ENCODE data around the gene COX6B1.
A peak's percentile ranks its signal among the peaks of the same experiment; 100 is the strongest.
"Not testable (repeated sequence)": the region's sequence is repeated elsewhere in the genome, so short reads cannot be mapped to it uniquely, and the experiment has no call there.

COX6B1 gene

DNA sequence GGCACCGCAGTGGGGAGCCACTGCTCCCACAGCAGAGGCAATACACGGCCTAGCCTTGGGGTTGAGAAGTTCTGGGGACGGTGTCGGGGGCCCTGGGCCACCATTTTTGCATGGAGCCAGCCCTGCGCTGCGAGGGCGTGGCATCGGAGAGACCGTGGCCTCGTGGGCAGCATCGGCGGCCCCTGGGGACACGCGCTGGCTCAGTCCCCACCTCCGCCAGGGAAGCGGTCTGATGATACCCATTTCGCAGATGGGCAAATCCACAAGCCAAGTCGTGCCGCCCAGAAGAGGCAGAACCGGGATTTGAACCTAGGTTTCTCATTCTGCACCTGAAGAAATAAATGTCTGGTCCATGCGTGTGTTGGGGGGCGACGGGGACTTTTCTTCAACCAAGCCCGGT is 17.0 kb downstream of the COX6B1 start:
- DNase-seq (ENCODE audit: low read depth in 2 of 2, low spot score in 1 of 2) = no peak

DNA sequence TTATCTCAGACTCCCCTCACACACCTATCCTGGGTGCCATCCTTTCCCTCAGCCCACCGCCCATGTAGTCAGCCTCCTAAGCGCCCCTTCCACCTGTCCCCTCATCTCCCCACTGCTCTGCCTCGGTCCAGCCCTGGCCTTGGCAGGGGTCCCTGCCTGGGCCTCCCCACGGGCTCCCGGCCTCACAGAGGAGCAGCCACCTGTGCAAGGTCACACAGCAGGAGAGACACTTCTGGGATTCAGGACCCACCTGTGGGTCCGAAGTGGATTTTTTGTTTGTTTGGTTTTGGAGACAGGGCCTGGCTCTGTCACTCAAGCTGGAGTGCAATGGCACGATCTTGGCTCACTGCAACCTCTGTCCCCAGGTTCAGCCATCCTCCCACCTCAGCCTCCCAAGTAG is 17.5 kb downstream of the COX6B1 start:
- DNase-seq (ENCODE audit: low read depth in 2 of 2, low spot score in 1 of 2) = no peak

DNA sequence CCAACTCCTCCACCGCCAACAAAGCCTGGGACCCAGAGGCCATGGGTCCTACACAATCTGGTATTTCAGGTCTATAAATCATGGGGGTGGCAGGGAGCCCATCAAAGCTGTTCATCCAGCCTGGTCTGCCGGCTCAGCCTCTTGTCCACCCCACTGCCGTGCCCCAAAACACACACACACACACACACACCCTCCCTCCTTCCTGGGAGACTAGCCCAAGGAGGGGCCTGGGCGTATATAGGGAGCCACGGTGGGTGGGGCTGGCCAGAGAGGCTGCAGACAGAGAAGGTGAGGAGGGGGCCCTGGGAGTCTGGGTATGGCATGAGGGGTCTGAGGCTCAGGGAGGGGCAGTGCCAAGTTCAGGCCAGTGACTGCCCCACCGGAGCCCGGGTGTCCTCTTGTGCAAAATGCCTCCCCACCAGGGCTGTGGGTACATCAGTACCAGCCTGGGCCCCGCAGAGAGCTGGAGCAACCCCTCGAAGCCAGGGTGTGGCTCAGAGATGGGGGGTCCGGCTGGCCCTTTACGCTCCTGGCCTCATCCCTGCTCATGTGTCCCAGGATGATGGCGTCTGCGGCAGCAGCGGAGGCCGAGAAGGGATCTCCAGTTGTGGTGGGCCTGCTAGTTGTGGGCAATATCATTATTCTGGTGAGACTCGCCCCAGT is 18.3 kb downstream of the COX6B1 start, which contains the start of gene UPK1A:
Gene UPK1A, plus strand, starts transcription at position 267 of the 663 bp plus-strand sequence. Its CDS starts 296 bp downstream, at position 563.
- no peak for DNase-seq (ENCODE audit: low read depth in 2 of 2, low spot score in 1 of 2)

DNA sequence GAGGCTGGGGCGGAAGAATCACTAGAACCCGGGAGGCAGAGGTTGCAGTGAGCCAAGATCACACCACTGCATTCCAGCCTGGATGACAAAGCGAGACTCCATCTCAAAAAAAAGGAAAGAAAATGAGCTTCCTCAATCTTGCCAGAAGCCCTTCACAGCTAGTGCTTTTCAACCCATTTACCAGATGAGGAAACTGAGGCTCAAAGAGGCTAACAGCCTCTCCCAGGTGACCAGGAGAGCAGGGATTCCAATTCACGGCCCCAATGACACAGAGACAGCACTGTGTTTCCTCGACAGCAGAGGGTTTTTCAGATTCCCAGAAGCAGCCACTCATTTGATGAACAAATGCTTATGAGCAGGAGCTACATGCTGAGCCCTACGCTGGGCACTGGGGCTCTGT is 21.4 kb downstream of the COX6B1 start:
- no peak for DNase-seq (ENCODE audit: low read depth in 2 of 2, low spot score in 1 of 2)

DNA sequence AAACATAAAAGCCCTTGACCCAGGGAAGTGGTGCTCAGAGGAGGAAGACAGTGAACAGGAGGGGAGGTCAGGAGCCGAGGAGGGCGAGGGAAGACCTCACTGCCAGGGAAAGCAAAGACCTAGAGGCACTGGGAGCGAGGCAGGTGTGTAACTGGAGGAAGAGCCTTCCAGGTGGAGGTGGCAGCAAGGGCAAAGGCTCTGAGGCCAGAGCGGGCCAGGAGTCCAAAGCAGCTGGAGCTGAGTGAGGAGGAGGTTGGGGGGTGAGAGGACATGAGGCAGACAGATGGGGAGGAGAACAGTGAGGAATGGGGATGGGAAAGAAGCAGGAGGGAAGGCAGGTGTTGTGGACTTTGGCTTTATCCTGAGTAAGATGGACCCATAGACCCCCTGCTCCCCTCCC is 21.9 kb downstream of the COX6B1 start:
- no peak for DNase-seq (ENCODE audit: low read depth in 2 of 2, low spot score in 1 of 2)

DNA sequence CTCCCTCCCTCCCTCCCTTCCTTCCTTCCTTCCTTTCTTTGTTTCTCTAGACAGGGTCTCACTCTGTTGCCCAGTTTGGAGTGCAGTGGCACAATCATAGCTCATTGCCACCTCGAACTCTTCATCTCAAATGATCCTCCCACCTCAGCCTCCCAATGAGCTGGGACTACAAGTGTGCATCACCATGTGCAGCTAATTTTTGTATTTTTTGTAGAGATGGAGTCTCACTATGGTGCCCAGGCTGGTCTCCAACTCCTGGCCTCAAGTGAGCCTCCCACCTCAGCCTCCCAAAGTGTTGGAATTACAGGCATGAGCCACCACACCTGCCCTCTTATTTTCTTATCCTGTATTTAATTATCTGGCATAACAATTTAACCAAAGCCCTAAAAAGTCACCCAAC is 22.6 kb downstream of the COX6B1 start:
- DNase-seq (ENCODE audit: low read depth in 2 of 2, low spot score in 1 of 2) = no peak

DNA sequence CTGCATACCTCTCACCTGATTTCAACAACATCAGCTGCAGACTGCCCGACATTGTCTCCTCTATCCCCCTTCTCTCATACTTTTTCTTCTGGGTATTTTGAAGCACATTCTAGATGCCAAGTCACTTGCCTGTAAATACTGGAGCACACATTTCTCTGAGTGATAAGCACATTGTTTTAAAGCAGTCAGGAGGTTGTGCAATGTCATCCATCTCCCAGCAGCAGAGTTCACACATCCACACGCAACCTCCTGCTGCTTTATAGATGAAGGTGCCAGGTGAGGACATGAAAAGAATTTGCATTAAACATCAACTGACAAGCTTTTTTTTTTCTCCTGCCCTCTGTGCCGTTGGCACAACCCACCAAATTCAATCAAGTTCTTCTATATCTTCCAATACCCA is 23.7 kb downstream of the COX6B1 start:
- no peak for DNase-seq (ENCODE audit: low read depth in 2 of 2, low spot score in 1 of 2)

DNA sequence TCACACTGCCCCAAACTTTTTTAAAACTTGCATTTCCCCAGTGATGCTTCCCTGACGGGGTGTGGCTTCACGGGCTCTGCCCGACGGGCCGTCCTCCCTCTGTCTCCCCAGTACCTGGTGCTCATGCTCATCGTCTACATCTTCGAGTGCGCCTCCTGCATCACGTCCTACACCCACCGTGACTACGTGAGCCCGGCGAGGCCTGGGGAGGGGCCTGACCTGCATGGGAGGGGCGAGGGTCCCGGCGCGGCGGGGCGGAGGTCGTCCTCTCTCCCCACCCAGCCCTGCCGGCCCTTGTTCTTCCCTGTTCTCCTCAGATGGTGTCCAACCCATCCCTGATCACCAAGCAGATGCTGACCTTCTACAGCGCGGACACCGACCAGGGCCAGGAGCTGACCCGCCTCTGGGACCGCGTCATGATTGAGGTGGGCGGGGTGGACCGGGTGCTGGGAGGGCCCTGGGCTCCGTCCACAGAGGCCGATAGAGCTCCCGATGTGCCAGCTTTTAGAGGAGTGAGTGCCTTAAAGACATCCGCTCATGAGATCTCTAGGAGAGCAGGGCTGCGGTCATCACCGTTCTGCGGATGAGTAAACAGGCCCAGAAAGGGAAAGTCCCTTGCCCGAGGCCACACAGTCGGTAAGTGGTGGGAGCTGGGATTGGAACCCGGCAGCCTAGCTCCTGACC is 25.1 kb downstream of the COX6B1 start:
- DNase-seq (ENCODE audit: low read depth in 2 of 2, low spot score in 1 of 2) = peak in 1 of 2 donors; percentile 10

DNA sequence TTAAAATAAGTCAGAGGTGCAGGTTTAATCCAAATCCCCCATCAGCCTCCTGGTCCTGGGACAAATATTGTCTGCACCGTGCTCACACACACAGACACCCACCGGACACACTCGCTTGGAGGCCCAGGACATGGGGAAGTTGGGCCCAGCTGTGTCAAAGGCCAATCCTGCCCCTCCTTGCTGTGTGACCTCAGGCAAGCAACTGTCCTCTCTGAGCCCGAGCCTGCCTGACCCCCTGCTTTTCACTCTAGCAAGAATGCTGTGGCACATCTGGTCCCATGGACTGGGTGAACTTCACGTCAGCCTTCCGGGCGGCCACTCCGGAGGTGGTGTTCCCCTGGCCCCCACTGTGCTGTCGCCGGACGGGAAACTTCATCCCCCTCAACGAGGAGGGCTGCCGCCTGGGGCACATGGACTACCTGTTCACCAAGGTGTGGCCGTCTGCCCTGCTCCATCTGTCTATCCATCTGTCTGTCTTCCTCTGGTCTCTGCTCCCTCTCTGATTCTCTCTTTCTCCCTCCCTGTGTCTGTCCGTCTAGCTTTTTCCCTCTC is 27.5 kb downstream of the COX6B1 start:
- no peak for DNase-seq (ENCODE audit: low read depth in 2 of 2, low spot score in 1 of 2)

DNA sequence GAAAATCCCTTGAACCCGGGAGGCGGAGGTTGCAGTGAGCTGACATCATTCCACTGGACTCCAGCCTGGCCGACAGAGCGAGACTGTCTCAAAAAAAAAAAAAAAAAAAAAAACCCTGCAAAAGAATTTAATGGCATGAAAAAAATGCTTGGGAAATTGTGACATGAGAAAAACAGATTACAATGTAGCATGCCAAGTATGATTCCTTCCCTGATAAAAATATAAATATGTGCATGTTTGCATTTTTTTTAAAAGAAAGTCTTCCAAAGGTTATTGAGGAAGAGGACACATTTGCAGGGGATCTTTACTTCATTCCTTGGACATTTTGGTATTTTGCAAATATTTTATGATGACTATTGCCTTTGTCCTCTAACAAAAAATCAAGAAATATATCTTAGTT is 41.7 kb downstream of the COX6B1 start:
- DNase-seq (ENCODE audit: low read depth in 2 of 2, low spot score in 1 of 2) = no peak

DNA sequence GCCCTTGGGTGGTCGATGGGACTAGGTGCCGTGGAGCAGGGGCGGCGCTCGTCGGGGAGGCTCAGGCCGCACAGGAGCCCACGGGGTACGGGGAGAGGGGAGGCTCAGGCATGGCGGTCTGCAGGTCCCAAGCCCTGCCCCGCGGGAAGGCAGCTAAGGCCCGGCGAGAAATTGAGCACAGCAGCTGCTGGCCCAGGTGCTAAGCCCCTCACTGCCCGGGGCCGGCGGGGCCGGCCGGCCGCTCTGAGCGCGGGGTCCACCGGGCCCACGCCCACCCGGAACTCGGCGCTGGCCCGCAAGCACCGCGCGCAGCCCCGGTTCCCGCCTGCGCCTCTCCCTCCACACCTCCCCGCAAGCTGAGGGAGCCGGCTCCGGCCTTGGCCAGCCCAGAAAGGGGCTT is 43.0 kb downstream of the COX6B1 start:
- not testable (repeated sequence) for DNase-seq (ENCODE audit: low read depth in 2 of 2, low spot score in 1 of 2)

DNA sequence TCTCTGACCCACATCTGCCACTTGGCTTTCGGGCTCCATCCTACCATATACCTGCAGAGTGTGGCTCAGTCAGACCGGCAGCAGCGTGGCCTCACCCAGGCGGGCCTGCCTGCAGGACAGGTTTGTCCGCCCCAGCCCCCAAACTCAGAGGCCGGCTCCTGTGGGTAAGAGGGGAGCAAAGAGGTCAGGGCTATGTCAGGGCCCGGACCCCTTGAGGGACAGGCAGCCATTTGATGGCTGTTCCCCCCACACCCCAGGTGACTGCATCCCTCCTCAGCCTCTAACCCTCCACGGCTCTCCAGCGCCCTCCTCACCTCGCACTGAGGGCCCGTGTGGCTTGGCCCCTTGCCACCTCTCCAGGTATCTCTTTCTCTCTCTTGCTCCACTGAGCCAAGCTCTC is 43.9 kb downstream of the COX6B1 start:
- no peak for DNase-seq (ENCODE audit: low read depth in 2 of 2, low spot score in 1 of 2)

DNA sequence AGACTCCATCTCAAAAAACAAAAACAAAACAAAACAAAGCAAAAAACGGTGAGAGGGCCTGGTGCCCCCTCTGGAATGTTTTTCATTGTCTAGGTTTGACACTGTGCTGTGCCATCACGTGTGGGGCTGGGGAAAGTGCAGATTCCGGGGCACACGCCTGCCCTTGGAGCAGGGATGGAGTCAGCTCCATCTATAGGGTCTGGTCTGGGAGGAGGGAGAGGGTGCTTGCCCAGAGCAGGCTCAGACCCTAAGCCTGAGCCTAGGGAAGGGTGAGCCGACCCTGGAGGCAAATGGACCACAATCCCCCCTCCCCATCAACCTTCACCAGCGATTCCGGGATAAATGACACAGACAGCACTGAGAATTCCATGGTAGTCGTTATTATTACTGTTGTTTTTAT is 45.3 kb downstream of the COX6B1 start:
- DNase-seq (ENCODE audit: low read depth in 2 of 2, low spot score in 1 of 2) = no peak

DNA sequence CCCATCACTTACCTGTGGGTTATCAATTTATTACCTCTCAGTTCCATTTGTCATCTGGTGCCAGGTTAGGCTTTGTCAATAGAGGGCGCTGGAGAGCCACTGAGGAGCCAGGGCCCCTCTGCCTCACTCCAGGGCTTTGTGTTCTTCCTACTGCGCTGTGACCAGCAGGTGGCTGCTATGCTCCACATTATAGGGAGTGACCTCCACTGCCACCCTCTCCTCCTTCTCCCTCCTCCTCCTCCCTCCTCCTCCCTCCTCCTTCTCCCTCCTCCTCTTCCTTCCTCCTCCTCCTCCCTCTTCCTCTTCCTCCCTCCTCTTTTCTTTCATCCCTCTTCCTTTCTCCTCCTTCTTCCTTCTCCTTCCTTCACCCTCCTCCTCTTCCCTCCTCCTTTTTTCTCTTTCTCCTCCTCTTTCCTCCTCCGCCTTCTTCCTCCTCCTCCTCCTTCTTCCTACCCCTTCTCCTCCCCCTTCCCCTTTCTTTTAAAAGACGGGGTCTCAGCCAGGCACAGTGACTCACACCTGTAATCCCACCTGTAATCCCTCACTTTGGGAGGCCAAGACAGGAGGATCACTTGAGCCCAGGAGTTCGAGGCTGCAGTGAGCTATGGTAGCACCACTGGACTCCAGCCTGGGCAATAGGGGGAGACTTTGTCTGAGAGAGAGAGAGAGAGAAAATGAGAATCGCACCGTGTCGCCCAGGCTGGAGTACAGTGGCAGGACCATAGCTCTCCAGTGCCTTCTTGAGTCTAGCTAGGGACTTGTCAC is 45.9 kb downstream of the COX6B1 start:
- DNase-seq (ENCODE audit: low read depth in 2 of 2, low spot score in 1 of 2) = peak; percentile 78 to 82

DNA sequence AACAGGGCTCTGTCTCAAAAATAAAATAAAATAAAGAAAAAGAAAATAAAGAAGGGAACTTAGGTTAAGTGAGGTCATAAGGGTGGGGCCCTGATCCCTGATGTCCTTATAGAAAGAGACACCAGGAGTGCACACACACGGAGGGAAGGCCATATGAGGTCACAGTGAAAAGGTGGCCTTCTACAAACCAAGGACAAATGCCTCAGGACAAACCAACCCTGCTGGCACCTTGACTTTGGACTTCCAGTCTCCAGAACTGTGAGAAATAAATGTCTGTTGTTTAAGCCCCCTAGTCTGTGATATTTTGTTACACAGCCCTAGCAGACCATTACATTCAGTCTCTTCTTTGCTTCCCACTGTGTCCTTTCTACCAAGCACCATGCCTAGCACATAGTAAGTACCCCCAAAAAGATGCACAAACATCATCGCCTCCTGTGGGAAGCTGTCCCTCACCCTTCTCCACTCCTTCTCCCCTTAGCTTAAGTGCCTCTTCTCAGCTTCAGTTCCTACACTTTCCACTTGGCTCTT is 47.8 kb downstream of the COX6B1 start:
- no peak for DNase-seq (ENCODE audit: low read depth in 2 of 2, low spot score in 1 of 2)

DNA sequence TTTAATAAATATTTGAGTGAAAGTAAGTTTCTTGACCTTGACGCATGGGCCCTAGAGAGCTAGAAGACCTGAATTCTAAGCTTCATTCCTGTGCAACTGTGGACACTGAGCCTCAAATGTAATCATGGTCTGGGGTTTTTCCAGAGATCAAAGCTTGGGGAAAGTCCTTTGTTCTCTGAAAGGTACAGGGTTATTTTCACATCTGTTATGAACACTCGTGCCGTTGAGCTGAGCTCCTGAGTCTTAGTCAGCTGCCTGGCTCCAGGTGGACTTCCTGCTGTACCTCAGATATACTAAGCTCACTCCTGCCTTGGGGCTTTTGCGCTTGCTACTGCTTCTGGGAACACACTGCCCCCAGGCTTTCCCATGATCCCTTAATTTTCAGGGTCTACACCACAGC is 48.7 kb downstream of the COX6B1 start:
- DNase-seq (ENCODE audit: low read depth in 2 of 2, low spot score in 1 of 2) = no peak

DNA sequence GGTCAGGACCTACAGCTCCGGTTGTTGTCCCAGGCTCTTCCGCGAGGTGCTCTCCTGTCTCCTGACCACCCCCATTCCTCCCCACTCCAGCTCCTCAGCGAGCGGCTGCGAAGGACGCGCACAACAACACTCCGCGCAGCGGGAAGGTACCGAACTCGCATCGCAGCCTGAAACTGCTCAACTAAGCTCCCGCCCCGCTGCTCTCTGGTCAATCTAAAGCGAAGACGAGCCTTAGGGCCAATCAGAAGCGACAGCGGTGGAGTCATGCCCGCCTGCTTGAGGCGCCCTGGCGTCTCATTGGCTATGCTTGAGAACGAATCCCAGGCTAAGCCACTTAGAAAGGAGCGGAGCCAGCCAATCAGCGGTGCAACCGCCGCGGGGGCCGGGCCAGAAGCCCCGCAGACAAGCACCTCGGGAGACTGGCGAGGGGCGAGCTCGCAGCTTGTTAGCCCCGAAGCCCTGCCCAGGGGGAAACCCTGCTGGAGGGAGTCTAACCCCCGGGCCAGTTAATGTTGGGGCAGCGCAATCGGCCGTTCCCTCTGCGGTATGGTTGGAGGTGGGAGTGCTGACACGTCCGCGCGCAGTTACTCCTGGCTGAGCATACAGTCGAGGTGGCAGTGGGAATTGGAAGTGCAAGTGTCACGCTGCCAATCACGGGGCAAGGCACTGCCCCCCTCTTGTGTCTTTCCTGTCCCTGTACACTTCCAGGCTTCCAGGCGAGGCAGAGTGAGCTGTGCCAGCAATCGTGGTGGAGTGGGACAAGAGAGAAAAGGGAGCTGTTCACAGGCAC is 54.3 kb downstream of the COX6B1 start:
- DNase-seq (ENCODE audit: low read depth in 2 of 2, low spot score in 1 of 2) = peak; percentile 69 to 85

DNA sequence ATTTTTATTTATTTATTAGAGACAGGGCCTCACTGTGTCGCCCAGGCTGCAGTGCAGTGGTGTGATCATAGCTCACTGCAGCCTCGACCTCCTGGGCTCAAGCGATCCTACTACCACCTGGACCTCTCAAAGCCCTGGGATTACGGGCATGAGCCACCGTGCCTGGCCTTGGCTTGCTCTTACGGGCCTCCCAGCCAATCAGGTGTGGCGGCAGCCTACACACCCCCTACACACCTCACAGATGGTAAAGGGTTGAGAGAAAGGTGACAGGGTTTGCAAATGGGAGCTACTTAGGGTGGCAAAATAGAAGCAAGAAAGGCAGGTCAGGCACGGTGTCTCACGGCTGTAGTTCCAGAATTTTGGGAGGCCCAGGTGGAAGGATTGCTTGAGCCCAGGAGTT is 55.2 kb downstream of the COX6B1 start:
- no peak for DNase-seq (ENCODE audit: low read depth in 2 of 2, low spot score in 1 of 2)

DNA sequence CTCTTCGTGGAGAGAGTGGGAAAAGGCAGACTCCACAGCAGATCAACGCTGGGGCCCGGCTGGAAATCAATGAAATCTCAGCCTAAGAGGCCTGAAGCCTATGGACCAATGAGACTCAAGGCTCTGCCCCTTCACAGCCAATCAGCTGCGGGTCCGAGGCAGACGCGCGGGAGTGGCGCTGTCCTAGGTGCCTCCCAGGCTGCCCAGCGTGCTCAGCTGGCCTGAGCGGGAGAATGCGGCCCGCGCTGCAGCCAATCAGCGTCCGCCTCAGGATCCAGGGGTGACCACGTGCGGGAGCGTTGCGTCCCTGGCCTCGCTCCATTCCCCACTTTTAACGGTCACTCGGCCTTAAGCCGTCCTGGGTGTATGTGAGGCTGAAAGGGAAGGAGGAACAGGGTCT is 56.1 kb downstream of the COX6B1 start, which contains the start of gene ZBTB32:
Gene ZBTB32, plus strand, starts transcription at position 341 of the 400 bp plus-strand sequence. CDS start 10,069 bp downstream, outside the sequence.
- no peak for DNase-seq (ENCODE audit: low read depth in 2 of 2, low spot score in 1 of 2)
